GM18907 (cell line): ENCODE data around the gene RXFP3.

Experiments used
- ATAC-seq: cut with Tn5 transposase; IDR thresholded peaks from one replicate; pipeline ENCODE4 v1.9.1; 2021; ENCODE audit warnings: mild to moderate bottlenecking, moderate library complexity; ENCODE audit not compliant: unreplicated experiment

The RXFP3 gene

DNA sequence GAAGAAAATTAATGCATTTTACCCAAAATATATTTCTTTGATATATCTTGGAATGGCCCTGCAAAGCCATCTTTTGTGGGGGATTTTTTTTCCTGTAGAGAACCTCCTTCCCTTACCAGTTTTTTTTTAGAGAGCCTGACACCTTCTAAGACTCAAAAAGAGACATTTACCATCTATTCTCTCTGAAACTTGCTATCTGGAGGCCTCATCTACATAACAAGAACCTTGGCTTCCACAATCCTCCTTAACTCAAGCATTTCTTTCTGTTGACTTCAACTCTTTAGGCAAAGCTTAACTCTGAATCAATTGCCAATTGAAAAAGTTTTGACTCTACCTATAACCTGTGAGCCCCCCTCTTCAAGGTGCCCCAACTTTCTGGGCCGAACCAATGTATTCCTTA lies 42.1 kb downstream of the RXFP3 start:
- ATAC-seq, result no peak

DNA sequence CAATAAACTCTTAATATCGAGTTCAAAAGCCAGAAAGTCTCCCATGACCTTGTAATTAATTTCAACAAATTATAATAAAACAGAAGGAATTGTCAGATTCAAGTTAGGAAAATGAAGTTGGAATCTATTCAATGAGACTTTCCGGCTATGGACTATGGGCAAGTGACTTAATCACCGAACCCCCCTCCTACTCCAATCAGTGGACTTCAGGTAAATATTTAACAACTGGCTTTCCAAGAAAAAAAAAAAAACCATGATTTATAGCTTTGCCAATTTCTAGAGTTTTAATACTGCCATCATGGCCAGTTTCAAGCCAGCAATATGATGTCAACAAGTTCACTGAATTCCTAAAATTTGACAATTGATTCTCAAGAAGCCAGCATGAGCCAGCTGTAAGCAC lies 43.8 kb downstream of the RXFP3 start:
- no peak for ATAC-seq

DNA sequence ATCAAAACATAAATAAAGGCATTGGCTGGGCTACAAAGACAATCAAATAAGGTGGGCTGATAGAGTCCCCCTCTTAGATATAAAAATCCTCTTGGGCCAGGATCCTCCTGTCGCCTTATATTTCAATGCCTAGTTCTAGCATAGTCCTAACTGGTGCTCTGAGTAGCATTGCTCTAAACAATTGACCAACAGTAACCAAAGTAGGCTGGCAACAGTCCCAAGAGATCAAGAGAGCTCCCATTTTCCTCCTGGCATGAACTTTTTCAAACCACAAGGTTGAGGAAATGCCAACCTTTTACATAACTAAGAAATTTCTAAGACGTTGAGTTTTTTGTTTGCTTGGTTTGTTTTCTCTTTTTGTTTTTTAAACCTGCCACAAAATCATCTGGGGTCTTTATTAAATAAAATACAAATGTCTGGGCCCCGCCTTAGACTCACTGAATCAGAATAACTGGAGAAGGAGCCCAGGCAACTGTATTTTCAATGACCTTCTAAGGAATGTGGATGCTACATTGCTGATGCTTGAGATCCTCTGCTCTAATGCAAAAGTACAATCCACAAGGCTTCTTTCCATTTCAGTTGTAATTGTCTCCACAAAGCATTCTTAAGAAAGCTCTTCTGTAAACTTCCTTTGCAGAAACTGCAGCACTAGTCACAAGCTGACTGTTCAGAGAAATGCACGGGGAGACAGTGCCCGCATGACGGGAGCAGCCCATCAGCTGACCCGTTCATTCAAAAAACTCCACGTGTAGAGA lies 45.4 kb downstream of the RXFP3 start:
- no peak for ATAC-seq

DNA sequence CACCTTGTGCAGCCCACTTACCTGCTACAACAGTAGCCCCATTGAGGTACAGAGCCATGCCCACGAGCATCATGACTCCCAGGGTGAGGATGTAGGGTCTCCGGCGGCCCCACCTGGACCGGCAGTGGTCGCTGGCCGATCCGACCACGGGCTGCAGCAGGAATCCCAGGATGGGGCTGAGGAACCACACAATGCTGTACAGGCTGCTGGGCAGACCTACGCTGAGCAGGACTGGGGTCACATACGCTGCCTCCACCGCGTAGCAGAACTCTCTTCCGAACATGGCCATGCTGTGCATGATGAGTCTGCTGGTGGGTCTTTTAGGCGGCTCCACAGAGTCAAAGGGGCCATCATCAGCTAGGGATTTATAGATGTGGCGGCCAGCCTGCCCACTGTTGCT lies 48.0 kb downstream of the RXFP3 start:
- ATAC-seq, result no peak

DNA sequence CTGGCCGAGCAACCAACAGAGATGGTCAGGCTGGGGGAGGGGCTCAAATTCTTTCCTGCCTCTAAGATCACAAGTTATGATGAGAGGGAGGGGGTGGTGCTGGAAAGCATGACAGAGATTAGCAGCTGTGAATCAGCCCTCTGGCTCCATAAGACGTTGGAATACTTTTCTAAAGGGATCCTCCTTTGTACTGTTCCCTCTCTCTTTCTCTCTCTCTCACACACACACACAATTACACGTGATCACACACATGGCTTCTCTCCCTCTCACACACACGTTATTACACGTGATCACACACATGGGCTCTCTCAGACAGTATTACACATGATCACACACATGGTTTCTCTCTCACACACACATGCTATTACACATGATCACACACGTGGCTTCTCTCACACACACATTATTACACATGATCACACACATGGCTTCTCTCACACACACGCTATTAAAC lies 48.5 kb downstream of the RXFP3 start, which contains the start of gene SLC45A2:
Gene SLC45A2 (minus strand): TSS at position 23 of the 454 bp plus-strand sequence. CDS start 110 bp downstream, outside the sequence.
- no peak for ATAC-seq

DNA sequence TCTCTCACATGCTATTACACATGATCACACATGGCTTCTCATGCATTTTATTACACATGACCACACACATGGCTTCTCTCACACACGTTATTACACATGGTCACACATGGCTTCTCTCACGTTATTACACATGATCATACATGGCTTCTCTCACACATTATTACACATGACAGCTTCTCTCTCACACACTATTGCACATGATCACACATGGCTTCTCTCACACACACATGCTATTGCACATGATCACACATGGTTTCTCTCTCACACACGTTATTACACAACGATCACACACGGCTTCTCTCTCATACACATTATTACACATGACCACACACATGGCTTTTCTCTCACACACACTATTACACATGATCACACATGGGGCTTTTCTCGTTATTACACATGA lies 49.3 kb downstream of the RXFP3 start:
- no peak for ATAC-seq
